Muscle of back (tissue), 11 donors: ENCODE results near the gene FUT8. TPM values are rescaled to one million over a fixed set of nuclear protein-coding genes. Genes with fewer than 3 reads are reported as not detected.
"Not testable (repeated sequence)": the region's sequence is repeated elsewhere in the genome, so short reads cannot be mapped to it uniquely, and the experiment has no call there.

Experiments used
- DNase-seq, 3 donors: peaks; one replicate each; pipeline versions ENCODE4 v3.0.0 to v3.0.0-alpha.2; 2013
- polyA plus RNA-seq, 10 donors: library from polyadenylated mRNA; unstranded; fragments of 120-200 nt; gene quantifications; one replicate each; pipeline ENCODE4 v1.2.1, GENCODE V29; 2013; ENCODE audit not compliant: insufficient read length in 10 of 10

FUT8 gene
- polyA plus RNA-seq, 10 donors, result 12.1 to 18.1 (median 13.8) TPM

DNA sequence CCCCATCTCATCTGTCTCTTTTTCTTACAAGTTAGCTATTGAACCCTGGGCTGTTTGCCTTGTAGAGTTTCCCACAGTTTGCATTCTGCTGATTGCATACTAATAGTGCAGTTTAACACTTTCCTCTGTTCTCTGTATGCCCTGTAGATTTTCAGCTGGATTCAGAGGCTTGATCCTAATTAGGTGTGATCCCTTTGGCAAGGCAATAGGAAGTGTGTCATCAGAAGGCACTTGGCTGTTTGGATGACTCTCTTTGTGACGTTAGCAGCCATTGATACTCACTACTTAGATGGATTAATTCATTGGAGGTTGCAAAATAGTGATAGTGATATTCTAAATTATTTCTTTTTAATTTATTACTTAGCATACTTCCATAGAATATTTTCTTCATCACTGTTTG lies 33.6 kb downstream of the FUT8 start:
- no peak for DNase-seq

DNA sequence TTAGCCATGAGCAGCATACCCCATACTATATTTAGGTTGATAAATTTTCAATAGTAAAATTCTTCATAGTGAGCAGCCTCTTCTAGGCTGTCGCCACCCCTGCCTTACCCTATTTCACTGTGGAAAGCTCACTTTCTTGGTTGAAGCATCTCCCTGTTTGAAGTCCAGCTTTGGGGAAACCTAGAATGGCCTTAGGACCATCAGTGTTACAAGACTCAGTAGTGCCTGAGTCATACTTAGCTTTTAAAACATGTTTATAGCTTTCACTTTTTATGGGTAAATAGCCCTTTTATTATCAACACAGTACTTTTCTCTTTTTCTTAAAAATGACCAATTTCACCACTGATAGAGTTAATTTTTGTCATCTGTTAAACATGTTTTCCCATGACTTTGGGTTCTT lies 37.1 kb downstream of the FUT8 start:
- DNase-seq, result no peak

DNA sequence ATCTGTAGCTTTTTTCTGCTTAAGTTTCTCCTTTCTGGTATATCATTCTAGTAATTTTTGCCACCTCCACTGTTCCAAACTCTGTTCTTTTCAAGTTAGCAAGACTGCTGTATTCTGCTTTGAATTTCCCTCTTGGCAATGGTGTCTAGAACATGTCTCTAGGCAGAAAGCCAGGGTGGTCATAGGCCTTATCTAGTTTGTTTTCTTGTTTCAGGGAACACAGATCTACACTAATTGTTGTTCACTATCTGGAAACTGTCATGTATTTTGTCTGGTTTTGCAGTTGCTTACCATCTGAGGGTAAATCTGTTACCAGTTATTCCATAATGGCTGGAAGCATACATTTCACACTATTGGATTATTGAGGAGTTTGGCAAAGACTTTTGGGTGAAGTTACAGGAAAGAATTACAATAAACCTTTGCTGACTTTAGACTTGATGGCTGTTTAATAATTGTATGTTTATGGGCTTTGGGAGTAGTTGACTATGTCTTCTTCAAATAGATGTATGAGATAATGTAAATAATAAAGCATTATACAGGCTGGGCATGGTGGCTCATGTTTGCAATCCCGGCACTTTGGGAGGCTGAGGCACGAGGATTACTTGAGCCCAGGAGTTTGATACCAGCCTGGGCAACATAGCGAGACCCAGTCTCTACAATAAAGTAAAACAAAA lies 41.4 kb downstream of the FUT8 start:
- DNase-seq, result peak in 1 of 3 donors; percentile 6

DNA sequence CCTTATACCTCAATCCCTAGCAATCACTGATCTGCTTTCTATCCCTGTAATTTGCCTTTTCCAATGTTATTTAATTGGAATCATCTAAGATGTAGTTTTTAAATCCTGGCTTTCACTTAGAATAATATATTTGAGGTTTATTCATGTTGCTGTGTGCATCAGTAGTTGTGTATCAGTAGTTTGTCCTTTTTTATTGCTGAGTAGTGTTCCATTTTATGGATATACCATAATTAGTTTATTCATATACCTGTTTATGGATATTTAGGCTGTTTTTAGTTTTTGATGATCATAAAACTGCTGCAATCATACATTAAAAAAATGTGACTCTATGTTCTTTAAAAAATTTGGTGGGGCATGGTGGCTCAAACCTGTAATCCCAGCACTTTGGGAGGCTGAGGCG lies 43.7 kb downstream of the FUT8 start:
- DNase-seq, result no peak

DNA sequence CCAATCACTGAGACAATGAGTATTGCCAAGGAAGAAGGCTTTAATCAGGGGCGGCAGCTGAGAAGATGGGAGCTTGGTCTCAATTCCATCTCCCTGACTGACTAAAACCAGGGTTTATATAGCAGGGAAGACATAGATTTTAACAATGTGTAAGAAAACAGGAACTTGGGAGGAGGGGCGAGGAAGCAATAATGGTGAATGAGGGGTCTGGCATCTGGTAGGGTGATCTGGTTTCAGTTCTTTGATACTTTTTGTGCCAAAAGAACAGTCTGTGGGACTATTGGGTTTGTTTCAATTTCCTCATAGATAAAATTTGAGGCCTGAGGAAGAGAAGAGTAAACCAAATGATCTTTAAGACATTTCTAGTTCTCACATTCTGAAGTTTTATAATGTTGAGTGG lies 49.2 kb downstream of the FUT8 start:
- DNase-seq, result peak in 1 of 3 donors; percentile 3

DNA sequence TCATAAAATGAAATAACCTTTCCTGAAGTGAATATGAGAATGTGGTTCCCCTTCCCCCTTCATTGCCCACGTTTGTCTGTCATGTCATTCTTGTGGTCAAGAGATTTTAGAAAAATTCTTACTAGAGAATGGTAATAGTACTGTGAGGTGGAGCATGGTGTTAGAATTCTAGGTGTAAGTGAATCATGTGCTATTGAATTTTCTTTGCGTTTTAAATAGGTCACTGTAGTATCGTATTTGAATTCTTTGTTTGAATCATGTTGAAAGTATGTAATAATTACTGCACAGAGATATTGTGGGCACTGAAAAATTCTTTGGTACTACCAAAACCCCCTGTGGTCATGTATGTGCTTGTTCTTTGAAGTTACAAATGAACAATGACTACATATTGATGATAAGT lies 49.9 kb downstream of the FUT8 start:
- peak in 1 of 3 donors; percentile 73 for DNase-seq

DNA sequence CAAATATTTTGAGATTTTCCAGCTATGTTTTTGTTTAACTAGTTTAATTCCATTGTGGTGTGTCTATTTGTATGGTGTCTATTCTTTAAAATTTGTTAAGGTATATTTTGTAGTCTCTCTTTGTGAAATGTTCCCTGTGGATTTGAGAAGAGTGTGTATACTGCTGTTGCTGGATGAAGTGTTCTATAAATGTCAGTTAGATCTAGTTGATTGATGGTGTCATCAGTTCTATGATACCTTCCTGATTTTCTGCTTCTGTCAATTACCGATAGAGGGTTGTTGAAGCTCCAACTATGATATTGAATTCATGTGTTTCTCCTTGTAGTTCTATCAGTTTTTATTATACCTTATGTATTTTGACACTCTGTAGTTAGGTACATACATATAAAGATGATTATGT lies 53.1 kb downstream of the FUT8 start:
- no peak for DNase-seq

DNA sequence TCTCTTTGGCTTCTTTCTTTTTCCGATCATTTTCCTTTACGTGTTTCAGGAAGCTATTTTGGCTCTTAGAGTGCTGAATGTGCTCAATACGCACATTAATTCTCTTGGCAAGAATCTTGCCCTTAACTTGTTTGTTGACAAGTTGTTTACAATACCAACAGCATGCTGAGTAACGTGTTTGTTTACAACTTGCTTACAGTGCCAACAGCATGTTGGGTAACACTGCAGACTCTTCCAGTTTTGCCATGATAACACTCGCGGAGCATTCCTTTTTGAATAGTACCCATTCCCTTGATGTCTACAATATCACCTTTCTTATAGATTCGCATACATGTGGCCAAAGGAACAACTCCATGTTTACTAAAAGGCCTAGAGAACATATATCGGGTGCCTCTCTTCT lies 55.4 kb downstream of the FUT8 start:
- not testable (repeated sequence) for DNase-seq

DNA sequence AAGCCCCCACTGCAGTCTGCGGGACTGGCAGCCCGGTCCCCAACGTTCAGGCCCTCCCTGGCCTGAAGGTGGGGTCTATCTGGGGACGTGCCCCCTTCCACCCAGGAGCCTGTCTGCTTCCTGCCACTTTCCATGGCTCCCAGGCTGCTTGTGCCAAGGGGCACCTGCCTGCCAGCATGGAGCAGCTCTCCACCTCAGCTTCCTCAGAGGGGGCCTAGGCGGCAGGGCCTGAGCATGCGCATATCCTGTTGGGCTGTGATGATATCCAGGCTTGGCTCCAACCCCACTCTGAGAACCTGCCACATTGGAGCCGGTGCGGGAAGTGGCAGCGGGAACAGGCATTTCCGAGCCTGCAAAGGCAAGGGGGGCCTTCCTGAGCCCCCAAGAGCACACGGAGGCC lies 57.4 kb downstream of the FUT8 start:
- no peak for DNase-seq

DNA sequence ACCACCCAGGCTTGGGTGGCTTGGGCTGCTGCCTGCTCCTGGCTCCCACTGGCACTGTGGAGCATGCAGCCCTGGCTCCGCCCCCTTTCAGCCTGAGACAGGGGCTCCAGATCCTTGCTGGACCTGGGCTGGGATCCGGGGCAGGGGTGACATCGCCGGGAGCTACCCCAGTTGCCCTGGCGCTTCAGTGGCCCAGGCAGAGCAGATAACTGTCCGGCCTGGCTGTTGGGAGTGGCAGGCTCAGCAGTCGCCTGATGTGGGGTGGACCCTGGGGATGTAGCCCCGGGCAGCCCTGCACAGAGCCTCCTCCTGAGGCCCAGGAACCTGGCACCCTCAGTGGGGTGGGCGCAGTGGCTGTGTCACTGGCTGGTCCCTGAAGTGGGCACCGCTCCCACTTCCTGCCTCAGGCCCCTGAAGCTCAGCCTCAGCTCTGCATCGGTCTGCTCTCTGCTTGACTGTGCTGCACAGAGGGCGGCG lies 57.9 kb downstream of the FUT8 start:
- DNase-seq, result no peak

DNA sequence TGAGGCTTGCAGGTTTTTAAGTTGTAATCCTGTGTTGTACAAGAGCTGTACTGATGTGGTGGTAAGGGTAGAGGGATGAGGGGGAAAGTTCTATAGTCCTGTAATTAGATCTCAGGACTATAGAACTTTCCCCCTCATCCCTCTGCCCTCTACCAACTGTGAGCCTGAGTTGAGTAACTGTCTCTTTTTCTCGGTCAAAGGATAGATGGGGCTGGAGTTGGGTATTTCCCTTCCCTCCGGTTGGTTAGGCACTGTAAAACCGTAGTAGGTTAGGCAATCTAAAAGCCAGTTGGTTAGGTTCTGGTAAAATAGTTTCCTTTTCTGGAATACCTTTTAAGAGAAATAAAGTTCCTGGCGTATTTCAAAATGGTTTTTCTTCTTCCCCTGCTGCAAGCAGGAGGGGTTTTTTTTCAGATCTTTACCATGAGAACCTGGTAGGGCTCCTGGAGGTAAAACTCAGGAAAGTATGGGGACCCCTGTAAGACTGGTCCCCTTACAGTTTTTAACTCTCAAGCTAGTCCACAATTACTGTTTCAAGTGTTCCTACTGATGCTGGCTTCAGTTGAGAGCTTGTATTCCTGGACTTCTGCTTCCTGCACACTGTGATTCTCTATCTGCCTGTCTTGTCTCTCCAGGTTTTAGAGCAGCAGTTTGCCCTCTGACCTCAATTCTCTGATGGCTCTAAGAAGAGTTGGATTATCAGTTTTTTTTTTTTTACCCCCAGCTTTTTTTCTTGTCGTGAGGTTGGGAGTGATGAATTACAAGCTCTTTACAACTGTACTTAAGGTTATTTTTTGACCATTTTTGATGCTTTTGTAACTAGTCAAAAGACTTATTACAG lies 58.7 kb downstream of the FUT8 start:
- DNase-seq, result no peak

DNA sequence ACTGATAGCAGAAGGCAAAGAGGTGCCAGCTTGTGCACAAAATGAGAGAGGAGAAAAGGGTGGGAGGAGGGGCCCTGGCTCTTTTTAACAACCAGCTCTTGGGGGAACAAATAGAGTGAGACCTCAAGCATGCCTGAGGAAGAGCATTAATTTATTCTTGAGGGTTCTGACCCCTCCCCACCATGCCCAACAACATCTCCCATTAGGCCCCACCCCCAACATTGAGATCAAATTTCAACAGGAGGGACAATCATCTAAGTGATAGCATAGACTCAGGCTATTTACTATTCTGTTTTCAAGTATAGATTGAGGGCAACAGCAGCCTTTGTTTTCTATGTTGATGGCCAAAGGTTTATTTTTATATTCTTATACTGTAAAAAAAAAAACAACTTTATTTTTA lies 59.7 kb downstream of the FUT8 start:
- DNase-seq, result no peak

DNA sequence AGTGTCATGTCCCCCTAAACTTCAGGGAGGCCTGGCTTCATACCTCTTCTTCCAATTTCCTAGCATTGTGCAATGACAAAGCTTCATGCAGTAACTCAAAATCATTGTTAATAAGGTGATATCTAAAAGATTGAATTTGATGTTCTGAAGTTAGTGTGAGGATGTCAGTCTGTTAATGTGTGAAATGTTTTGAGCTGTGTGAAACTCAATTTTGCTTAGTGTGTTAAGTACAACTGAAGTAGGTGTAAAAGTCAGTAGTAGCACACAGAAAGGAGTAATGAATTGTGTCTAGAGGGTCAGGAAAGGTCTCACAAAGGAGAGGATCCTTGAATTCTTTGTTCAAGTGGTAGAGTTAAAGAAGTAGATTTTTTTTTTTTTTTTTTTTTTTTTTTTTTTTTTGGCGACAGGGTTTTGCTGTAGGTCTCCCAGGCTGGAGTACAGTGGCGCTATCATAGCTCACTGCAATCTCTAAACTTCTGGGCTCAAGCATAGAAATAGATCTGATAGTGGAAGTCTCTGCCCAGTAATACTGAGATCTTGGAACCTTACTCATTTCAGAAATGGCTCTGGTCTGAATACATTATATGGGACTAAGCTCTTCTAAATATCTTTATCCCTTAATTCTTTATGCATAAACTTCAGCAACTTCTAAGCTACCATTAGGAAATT lies 63.9 kb downstream of the FUT8 start:
- no peak for DNase-seq

DNA sequence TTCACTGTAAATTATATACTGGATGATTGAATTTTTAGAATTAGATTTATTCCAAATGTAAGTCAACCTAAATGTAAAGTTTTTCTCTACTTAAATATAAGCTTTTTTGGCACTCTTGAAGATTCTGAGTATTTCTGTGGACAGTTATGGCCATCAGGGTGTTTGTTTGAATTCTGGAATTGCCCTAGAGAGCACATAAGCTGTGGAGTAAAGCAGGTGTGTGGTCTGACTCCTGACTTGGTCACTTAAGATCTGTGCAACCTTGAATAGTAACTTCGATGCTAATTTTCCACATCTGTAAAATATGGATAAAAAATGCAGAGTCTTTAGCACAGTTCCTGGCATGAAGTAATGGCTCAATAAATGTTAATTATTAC lies 64.4 kb downstream of the FUT8 start:
- no peak for DNase-seq

DNA sequence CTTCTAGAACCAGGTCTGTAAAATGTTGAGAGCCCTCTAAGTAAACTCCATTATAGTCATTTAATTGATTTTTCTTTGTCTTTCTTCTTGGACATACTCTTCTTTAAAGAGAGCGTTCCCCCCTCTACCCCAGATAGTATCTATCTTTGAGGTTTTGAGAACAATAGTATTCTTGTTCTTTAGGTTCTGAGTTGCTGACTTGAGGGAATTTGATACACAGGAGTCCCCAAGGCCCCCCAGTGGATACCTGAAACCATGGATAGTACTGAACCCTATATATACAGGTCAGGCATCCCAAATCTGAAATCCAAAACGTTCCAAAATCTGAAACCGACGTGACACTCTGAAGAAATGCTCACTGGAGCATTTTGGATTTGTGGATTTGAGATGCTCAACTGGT lies 65.5 kb downstream of the FUT8 start:
- DNase-seq, result no peak

DNA sequence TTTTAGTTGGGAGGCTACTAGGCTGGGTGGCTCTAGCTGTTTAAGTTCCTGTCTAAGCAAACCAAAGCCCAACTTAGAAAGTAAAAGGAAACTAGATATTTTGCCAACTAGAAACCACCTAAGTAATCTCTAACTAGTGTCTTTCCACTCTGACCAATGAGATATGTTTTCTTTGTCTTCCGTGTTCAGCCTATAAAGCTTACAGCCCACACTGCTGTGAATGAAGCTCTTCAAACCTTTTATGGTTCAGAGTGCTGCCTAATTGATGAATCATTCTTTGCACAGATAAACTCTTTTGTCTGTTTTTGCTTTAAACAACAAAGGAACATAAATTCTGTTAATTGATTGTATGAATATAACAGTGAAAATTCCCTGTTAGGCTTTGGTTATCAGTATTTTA lies 66.1 kb downstream of the FUT8 start:
- DNase-seq, result peak in 1 of 3 donors; percentile 7

DNA sequence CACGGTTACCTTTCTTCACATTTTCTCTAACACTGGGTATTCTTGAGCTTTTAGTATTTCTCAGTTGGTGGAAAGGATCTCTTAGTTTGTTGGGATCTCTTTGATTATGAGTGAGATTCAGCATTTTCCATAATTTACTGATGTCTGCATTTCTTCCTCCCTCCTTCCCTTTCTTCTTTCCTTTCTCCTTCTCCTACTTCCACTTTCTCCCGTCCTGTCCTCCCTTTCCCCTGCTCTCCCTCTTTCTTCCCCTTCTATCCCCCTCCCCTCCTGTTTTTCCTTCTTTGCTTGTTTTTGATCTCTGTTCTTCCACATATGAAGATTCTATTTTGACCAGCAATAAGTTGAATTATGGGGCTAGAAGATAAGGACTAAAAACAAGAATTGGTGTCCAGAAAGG lies 66.9 kb downstream of the FUT8 start:
- DNase-seq, result no peak

DNA sequence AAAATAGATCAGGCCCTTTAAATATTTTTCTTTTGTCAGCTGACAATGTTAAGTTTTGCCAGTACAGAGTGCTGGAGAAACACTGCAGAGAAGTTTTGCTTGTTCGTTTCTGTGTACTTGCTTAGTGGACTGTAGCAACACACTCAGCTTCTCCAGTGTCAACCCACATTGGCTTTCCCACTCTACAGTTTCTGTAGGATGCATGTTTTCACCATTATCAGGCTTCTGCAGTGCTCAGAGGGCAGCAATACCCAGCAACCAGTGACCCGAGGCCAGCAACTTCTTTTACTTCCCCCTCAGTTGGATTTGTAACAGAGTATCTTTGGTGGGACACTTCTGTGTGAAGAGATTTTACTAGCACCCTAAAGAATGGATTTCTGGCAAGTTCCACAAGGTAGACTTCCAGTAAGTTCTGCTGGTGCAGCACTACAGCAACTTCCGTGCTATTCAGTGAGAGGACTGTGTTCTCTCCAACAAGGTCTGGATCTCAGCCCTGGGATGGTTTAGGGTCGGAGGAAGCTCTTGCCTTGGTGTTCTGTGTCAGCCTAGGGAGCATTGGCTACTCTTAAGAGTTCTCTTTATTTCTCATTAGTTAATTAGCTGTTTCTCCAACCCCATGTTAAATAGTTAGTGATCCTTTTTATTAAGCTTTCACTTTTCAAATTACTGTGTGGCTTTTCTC lies 70.4 kb downstream of the FUT8 start:
- DNase-seq, result no peak

DNA sequence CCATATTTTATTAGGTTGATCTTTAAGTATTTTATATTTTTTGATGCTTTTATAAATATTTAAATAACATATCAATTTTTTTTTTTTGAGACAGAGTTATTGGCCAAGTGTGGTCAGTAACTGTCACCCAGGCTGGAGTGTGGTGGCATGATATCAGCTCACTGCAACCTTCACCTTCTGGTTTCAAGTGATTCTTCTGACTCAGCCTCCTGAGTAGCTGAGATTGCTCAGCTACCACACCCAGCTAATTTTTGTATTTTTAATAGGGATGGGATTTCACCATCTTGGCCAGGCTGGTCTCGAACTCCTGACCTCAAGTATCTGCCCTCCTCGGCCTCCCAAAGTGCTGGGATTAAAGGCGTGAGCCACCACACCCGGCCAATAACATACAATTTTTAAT lies 71.1 kb downstream of the FUT8 start:
- no peak for DNase-seq

DNA sequence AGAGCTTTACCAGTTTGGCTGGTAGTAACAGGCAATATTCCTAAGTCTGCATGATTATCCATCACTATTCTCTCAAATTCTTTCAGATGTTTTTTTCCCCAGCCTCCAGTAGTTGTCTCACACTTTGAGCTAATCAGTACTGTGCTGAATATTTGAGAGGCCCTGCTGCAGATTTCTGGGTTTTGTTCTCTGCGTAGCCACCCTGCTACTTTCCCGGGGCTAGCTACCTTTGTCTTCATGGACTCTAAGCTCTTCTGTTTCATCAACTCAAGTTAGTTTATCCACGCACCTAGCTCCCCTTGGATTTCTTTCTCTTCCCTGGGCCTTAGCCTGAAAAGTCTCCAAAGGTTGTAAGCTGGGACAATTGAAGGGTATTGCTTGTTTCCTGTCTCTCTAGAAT lies 73.0 kb downstream of the FUT8 start:
- DNase-seq, result no peak

DNA sequence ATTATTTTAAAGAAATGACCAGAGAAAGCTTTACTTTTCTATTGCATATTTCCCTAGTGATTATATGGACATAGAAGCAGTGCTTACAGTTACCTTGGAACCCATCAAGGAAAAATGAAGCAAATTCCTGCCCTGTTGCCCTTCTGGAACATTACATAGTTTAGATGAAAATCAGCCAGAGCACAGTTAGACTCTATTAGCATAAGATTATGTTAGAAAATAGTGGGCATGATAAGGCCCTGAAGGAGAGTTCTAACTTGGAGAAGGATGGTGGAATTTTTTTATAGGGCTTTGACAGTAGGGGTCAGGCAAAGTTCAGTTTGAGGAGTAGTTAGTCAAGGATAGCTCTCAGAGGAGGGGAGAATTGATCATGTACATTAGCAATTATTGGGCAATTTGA lies 74.3 kb downstream of the FUT8 start:
- DNase-seq, result no peak

DNA sequence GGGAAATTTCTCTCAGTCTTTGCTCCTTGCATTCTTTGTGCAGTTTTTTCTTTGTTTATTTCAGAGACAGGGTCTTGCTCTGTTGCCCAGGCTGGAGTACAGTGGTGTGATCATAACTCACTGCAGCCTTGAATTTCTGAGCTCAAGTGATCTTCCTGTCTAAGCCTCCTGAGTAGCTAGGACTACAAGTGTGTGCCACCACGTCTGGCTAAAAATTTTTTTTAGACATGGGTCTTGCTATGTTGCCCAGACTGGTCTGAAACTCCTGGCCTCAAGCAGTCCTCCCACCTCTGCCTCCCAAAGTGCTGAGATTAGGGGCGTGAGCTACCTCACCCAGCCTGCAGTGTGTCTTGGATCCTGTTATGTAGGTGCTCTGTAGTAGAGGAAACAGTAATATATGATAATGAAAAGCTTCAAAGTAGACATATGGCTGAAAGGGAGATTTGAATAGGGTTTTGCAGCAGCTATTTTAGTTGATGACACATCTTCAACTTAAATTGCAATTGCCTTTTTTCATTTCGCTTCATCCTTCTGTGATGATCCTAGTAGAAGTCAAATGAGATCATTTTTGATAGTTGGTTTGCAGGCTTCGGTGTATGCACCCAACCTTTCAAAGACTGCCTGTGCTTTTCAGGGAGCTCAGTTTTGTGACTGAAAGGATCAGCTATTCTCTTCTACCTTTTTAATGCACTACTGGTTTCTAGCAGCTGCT lies 75.4 kb downstream of the FUT8 start:
- DNase-seq, result no peak
